ENCODE data around the gene STAM.

STAM gene

DNA sequence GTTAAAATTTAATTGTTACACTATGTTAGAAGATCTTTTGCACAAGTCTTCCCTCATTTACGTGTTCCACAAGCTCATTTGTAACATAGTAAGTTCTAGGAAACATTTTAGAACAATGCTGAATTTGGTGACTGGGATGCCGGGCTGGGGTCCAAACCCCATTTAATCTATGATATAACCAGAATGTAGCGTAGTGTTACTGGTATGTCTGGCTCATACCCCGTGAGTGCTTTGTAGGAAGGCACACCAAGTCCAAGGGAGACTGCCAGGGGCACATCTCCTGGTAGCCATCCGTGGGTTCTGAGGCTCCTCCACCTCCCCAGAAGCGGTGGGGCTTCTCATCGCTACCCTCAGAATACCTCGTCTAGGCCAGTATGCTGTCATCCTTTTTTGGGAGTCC, 86.7 kb downstream of the STAM start:
- TF ChIP-seq, protein P1, sequence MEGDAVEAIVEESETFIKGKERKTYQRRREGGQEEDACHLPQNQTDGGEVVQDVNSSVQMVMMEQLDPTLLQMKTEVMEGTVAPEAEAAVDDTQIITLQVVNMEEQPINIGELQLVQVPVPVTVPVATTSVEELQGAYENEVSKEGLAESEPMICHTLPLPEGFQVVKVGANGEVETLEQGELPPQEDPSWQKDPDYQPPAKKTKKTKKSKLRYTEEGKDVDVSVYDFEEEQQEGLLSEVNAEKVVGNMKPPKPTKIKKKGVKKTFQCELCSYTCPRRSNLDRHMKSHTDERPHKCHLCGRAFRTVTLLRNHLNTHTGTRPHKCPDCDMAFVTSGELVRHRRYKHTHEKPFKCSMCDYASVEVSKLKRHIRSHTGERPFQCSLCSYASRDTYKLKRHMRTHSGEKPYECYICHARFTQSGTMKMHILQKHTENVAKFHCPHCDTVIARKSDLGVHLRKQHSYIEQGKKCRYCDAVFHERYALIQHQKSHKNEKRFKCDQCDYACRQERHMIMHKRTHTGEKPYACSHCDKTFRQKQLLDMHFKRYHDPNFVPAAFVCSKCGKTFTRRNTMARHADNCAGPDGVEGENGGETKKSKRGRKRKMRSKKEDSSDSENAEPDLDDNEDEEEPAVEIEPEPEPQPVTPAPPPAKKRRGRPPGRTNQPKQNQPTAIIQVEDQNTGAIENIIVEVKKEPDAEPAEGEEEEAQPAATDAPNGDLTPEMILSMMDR (IDR thresholded peaks at IDR 0.05; ENCODE audit: low read depth, low read length, missing control alignments), result no peak
- no peak overlapping the region for H3K4me3 ChIP-seq (ENCODE audit: low read depth, low read length)
- DNase-seq (ENCODE audit: low read depth), result no peak
- in situ Hi-C loops (cut with HindIII; ENCODE audit: low sequenced_read_pairs), result no loop called here

DNA sequence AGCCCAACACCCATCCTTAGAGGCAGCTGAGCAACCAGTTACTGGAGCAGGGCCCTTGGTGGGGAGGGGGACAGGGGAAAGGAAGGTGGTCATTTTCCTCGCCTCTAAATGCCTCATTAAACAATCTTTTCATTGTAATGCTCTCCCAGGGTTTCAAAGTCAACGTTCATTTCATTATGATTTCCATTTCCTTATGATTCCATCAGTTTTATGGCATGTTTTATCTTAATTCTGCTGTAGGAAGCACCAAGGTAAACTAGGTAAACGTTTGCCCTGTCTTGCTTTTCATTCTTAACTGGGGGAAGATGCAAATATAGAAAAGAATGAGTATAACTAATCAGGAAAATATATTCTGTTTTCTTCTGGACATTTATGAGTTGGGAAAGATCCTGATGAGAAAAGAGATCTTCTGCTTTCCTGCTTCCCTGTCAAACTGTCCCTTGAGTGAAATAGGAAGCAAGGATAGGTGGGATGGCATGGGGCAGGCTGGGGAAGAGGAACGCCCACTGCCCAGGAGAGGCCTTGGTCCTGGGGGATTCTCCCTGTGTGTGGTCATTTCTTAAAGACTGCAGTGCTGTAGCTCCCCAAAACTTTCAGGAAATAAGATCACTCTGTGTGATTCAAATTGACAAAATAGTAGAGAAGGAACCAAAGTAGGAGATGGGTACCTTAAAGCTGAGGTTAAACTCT, 87.5 kb downstream of the STAM start:
- in situ Hi-C loops (cut with HindIII; ENCODE audit: low sequenced_read_pairs), result no loop called here
- no peak for DNase-seq (ENCODE audit: low read depth)

DNA sequence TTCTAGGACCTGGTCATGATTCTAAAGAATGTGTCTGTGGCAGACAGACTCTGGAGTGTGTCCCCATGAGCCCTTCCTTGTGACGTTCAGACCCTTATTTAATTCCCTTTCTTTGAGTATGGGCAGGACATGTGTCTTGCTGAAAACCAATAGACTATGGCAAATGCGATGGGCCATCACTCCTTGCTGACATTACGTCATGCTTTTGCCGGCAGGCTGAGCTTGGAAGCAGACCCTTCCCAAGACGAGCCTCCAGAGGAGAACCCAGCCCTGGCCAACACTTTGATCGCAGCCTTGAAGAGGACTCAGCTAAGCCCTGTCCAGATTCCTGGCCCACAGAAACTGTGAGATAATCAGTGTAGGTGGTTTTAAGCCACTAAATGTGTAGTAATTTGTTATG, 89.7 kb downstream of the STAM start:
- DNase-seq (ENCODE audit: low read depth), result no peak
- in situ Hi-C loops (cut with HindIII; ENCODE audit: low sequenced_read_pairs), result no loop called here
- TF ChIP-seq, protein P1 (IDR thresholded peaks at IDR 0.05; ENCODE audit: low read depth, low read length, missing control alignments), result no peak
- no peak overlapping the region for H3K4me3 ChIP-seq (ENCODE audit: low read depth, low read length)

More for the DNA sequence above, 87.5 kb downstream of the STAM start:
- TF ChIP-seq, protein P1 (IDR thresholded peaks at IDR 0.05; ENCODE audit: low read depth, low read length, missing control alignments), result no peak
- no peak overlapping the region for H3K4me3 ChIP-seq (ENCODE audit: low read depth, low read length)

DNA sequence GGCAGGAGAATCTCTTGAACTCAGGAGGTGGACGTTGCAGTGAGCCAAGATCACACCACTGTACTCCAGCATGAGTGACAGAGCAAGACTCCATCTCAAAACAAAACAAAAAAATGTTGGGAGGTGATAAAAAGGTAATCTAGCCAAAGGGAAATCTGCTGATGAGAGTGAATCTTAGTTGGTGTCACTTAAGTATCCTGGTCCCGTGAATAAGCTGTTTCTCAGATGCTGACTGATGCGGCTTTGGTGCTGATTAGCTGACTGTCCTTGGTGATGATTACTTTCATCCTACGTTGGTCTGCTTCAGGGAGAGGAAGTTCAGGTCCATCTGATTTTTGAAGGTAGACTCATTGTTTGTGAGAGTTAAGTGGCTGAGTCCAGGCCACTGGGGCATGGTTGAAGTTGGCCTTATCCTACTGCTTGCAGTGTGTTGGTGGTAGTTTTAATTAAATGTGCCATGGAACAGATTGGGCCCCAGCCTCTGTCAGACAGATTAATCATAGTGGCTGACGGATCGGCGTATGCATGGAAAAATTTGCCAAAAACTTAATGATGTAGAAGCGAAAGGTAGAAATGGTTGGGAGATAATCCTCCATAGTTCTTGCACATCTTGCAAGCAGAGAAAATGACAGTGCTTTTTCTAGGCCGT, 90.6 kb downstream of the STAM start:
- no peak overlapping the region for H3K4me3 ChIP-seq (ENCODE audit: low read depth, low read length)
- in situ Hi-C loops (cut with HindIII; ENCODE audit: low sequenced_read_pairs), result loop anchor here (5.0 kb wide), 1 partner anchor 63 kb away; no protein-coding TSS in a partner anchor
- DNase-seq (ENCODE audit: low read depth), result no peak
- TF ChIP-seq, protein P1 (IDR thresholded peaks at IDR 0.05; ENCODE audit: low read depth, low read length, missing control alignments), result no peak

DNA sequence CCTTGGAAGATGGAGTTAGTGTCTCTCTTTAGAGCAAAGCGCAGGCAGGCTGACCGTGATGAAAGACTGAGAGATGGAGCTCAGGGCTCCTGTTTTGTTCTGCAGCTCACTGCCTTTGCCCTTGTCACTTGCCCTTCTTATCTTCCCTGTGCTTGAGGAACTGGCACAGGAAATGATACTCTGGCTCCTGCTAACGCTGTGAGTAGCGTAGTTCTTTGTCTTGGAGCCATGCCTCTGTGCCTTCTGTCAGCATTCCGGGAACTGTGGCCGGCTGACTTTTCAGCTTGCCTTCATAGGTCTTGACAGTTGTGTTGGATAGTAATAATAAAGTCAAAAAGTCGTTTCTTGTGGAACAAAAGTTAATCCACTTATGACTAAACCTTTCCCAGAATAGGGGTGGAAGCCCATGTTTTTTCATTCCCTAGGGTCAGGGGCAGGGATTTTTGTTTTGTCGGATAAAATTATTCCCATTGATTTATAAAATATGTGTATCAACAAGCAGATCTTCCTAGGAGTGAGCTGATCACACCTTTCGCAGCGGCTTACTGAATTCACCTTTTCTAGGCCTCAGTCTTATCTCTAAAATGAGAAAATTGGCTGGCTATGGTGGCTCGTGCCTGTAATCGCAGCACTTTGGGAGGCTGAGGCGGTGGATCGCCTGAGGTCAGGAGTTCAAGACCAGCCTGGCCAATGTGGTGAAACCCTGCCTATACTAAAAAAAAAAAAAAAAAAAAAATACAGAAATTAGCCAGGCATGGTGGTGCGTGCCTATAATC, 91.4 kb downstream of the STAM start:
- DNase-seq (ENCODE audit: low read depth), result no peak
- no peak overlapping the region for H3K4me3 ChIP-seq (ENCODE audit: low read depth, low read length)
- in situ Hi-C loops (cut with HindIII; ENCODE audit: low sequenced_read_pairs), result loop anchor here (5.0 kb wide), 1 partner anchor 62 kb away; no protein-coding TSS in a partner anchor
- TF ChIP-seq, protein P1 (IDR thresholded peaks at IDR 0.05; ENCODE audit: low read depth, low read length, missing control alignments), result no peak

DNA sequence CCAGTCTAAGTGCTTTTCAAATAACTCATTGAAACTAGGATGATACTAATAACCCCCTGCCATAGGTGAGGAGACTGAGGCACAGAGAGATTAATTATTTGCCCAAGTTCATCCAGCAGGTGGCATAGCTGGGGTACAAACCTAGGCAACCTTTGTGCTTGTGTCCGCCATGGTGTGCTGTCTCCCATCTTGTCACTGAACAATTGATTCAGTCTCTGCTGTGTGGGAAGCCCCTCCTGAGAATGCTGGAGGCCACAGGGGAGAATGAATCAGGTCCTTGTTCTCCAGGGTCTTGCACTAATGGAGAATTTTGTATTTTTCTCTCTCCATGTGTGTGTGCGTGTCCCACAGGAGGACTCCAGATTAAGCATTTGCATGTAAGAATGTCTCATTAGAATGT, 92.3 kb downstream of the STAM start:
- TF ChIP-seq, protein P1 (IDR thresholded peaks at IDR 0.05; ENCODE audit: low read depth, low read length, missing control alignments), result no peak
- H3K4me3 ChIP-seq (ENCODE audit: low read depth, low read length), result no peak overlapping the region
- in situ Hi-C loops (cut with HindIII; ENCODE audit: low sequenced_read_pairs), result loop anchor here (5.0 kb wide), 1 partner anchor 61 kb away; no protein-coding TSS in a partner anchor
- DNase-seq (ENCODE audit: low read depth), result no peak
